ENCODE data around the gene ZNF581. TPM values are rescaled to one million over a fixed set of nuclear protein-coding genes. Genes with fewer than 3 reads are reported as not detected.

ZNF581 gene
- total RNA-seq, 1 donor from 2014 or later = 29.6 TPM

DNA sequence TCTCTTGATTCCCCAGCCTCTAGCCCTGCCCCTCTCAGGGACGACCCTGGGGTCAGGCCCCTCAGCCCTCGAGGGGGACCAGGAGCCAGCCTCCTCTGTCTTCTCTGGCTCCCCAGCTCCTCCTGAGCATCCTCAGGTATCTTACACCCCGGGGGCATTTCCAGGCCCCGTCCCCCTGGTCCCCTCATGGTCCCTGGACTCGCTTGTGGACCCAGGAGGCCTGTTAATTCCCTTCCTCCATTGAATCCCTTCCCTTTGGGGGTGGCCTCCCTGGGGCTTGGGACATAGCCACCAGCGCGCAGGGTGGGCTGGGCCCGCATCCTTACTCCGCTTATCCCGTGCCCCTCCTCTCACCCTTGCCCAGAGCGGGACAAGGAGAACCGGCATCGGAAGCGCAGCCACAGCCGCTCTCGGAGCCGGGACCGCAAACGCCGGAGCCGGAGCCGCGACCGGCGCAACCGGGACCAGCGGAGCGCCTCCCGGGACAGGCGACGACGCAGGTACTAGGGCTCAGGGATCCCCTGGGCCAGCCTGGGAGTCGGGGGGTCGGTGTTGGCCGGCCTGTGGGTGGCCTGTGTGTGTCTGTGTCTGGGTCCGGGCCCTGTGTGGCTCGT, 15.5 kb downstream of the ZNF581 start:
- TF ChIP-seq, protein P1, sequence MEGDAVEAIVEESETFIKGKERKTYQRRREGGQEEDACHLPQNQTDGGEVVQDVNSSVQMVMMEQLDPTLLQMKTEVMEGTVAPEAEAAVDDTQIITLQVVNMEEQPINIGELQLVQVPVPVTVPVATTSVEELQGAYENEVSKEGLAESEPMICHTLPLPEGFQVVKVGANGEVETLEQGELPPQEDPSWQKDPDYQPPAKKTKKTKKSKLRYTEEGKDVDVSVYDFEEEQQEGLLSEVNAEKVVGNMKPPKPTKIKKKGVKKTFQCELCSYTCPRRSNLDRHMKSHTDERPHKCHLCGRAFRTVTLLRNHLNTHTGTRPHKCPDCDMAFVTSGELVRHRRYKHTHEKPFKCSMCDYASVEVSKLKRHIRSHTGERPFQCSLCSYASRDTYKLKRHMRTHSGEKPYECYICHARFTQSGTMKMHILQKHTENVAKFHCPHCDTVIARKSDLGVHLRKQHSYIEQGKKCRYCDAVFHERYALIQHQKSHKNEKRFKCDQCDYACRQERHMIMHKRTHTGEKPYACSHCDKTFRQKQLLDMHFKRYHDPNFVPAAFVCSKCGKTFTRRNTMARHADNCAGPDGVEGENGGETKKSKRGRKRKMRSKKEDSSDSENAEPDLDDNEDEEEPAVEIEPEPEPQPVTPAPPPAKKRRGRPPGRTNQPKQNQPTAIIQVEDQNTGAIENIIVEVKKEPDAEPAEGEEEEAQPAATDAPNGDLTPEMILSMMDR (IDR thresholded peaks at IDR 0.05) = no peak
- Mint-ChIP-seq H3K27ac (ENCODE audit: unreplicated experiment) (no peak overlapping the region), H3K9me3 (ENCODE audit: unreplicated experiment) (no peaks in the 10 kb centered on the region), H3K4me1 (ENCODE audit: unreplicated experiment) (peaks cover 32% of the 10 kb centered on the region), H3K36me3 (ENCODE audit: unreplicated experiment) (peaks cover 21% of the 10 kb centered on the region), H3K27me3 (ENCODE audit: unreplicated experiment) (no peaks in the 10 kb centered on the region), H3K4me3 (ENCODE audit: unreplicated experiment) (no peak overlapping the region)
- DNase-seq (ENCODE audit: extremely low spot score, unreplicated experiment) = no peak

DNA sequence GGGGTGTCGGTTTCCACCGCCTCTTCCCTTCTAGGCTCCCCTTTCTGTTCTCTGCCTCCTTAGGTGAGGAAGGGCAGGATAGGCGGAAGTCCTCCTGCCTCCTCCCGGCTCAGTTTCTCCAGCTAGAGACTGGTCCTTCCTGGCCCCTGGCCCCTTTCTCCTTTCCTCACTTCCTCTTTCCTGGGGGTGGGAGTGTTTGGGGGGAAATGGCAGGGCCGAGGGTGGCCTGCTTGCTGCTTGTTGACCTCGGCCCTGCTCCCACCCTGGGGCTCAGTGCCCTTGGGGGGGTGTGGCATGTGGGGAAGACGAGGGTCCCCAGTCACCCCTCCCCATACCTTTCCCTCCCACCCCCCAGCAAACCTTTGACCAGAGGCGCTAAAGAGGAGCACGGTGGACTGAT, 16.4 kb downstream of the ZNF581 start:
- Mint-ChIP-seq H3K4me1 (ENCODE audit: unreplicated experiment) (peaks cover 32% of the 10 kb centered on the region), H3K9me3 (ENCODE audit: unreplicated experiment) (no peaks in the 10 kb centered on the region), H3K36me3 (ENCODE audit: unreplicated experiment) (peaks cover 27% of the 10 kb centered on the region), H3K27ac (ENCODE audit: unreplicated experiment) (no peak overlapping the region), H3K27me3 (ENCODE audit: unreplicated experiment) (no peaks in the 10 kb centered on the region), H3K4me3 (ENCODE audit: unreplicated experiment) (no peak overlapping the region)
- TF ChIP-seq, protein P1 (IDR thresholded peaks at IDR 0.05) = no peak
- no peak for DNase-seq (ENCODE audit: extremely low spot score, unreplicated experiment)

DNA sequence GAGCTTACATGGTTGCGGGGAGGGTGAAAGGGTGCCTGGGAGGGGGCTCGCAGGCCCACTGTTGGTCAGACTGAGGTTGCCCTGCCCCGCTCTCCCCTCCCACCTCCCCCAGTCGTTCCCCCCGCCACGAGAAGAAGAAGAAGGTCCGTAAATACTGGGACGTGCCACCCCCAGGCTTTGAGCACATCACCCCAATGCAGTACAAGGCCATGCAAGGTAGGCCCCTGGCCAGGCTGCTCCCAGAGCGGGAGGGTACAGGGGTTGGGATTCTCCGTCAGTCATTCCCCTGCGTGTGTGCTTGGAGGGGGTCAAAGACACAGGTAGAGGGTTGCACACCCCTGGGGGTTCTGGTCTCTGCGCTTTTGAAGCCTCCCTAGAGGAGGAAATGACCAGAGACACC, 17.0 kb downstream of the ZNF581 start:
- Mint-ChIP-seq H3K27me3 (ENCODE audit: unreplicated experiment) (no peaks in the 10 kb centered on the region), H3K36me3 (ENCODE audit: unreplicated experiment) (peaks cover 27% of the 10 kb centered on the region), H3K4me3 (ENCODE audit: unreplicated experiment) (no peak overlapping the region), H3K9me3 (ENCODE audit: unreplicated experiment) (no peaks in the 10 kb centered on the region), H3K4me1 (ENCODE audit: unreplicated experiment) (peaks cover 32% of the 10 kb centered on the region), H3K27ac (ENCODE audit: unreplicated experiment) (no peak overlapping the region)
- TF ChIP-seq, protein P1 (IDR thresholded peaks at IDR 0.05) = no peak
- no peak for DNase-seq (ENCODE audit: extremely low spot score, unreplicated experiment)

DNA sequence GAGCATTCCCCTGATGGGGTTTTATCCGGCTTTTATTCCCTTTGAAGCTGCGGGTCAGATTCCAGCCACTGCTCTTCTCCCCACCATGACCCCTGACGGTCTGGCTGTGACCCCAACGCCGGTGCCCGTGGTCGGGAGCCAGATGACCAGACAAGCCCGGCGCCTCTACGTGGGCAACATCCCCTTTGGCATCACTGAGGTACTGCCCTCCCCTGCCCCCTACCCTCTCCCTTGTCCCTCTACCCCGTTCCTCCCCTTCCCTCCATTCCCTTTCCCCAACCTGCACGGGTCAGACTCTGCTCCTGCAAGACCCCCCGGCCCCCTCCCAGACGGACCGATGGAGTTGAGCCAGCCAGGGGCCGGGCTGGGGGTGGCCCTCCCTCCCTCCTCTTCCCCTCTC, 17.5 kb downstream of the ZNF581 start:
- TF ChIP-seq, protein P1 (IDR thresholded peaks at IDR 0.05) = no peak
- DNase-seq (ENCODE audit: extremely low spot score, unreplicated experiment) = no peak
- H3K36me3 Mint-ChIP-seq (ENCODE audit: unreplicated experiment) = peaks cover 27% of the 10 kb centered on the region
- peaks cover 29% of the 10 kb centered on the region for H3K4me1 Mint-ChIP-seq (ENCODE audit: unreplicated experiment)
- no peak overlapping the region for H3K27ac Mint-ChIP-seq (ENCODE audit: unreplicated experiment)
- H3K4me3 Mint-ChIP-seq (ENCODE audit: unreplicated experiment) = no peak overlapping the region
- no peaks in the 10 kb centered on the region for H3K9me3 Mint-ChIP-seq (ENCODE audit: unreplicated experiment)
- H3K27me3 Mint-ChIP-seq (ENCODE audit: unreplicated experiment) = no peaks in the 10 kb centered on the region

DNA sequence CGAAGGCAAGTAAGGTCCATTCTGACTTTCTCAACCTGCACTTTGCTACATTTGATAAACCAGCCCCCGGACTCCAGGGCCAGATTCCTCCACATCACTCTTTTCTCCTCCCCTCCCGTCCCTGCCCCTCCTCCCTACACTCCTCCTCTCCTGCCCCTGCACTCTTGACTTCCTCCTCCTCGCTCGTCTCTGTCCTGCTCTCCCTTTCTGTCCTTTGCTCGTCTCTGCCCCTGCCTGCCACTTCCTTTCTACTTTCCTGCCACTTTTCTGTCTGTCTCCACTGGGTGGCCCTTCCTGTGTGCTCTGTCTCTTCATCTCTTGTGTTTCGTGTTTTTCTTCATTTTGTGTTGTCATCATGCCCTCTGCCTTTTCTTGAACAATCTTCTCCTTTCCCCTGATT, 18.4 kb downstream of the ZNF581 start:
- H3K36me3 Mint-ChIP-seq (ENCODE audit: unreplicated experiment) = peaks cover 32% of the 10 kb centered on the region
- no peak overlapping the region for H3K4me3 Mint-ChIP-seq (ENCODE audit: unreplicated experiment)
- H3K27ac Mint-ChIP-seq (ENCODE audit: unreplicated experiment) = no peak overlapping the region

More for the DNA sequence above, 18.4 kb downstream of the ZNF581 start:
- DNase-seq (ENCODE audit: extremely low spot score, unreplicated experiment) = no peak
- H3K9me3 Mint-ChIP-seq (ENCODE audit: unreplicated experiment) = no peaks in the 10 kb centered on the region
- H3K4me1 Mint-ChIP-seq (ENCODE audit: unreplicated experiment) = peaks cover 20% of the 10 kb centered on the region
- TF ChIP-seq, protein P1 (IDR thresholded peaks at IDR 0.05) = no peak
- H3K27me3 Mint-ChIP-seq (ENCODE audit: unreplicated experiment) = no peaks in the 10 kb centered on the region
